GM19025 (cell line): ENCODE measurements around the gene RAB22A.
A peak's percentile ranks its signal among the peaks of the same experiment; 100 is the strongest.

Source experiments
- ATAC-seq: cut with Tn5 transposase; IDR thresholded peaks from one replicate; pipeline ENCODE4 v1.9.1; 2021; ENCODE audit warnings: mild to moderate bottlenecking, low read depth, moderate library complexity; ENCODE audit not compliant: unreplicated experiment

RAB22A gene

GRCh38 chr20:58381627-58382026 is 72.1 kb downstream of the RAB22A start:
- no peak for ATAC-seq

- ATAC-seq = no peak
Observed at GRCh38 chr20:58382096-58382495, 72.6 kb downstream of the RAB22A start.

GRCh38 chr20:58384821-58385220 is 75.3 kb downstream of the RAB22A start:
- ATAC-seq = no peak

- no peak for ATAC-seq
Observed at GRCh38 chr20:58388028-58388601, 78.6 kb downstream of the RAB22A start.

- peak; percentile 98 for ATAC-seq
Observed at GRCh38 chr20:58388882-58389323, 79.4 kb downstream of the RAB22A start, which contains the start of gene VAPB. VAPB (plus strand) TSS chr20:58389229; CDS start chr20:58389460, 231 bp downstream.

- peak; percentile 12 for ATAC-seq
Observed at GRCh38 chr20:58389324-58389967, 79.9 kb downstream of the RAB22A start.

DNA sequence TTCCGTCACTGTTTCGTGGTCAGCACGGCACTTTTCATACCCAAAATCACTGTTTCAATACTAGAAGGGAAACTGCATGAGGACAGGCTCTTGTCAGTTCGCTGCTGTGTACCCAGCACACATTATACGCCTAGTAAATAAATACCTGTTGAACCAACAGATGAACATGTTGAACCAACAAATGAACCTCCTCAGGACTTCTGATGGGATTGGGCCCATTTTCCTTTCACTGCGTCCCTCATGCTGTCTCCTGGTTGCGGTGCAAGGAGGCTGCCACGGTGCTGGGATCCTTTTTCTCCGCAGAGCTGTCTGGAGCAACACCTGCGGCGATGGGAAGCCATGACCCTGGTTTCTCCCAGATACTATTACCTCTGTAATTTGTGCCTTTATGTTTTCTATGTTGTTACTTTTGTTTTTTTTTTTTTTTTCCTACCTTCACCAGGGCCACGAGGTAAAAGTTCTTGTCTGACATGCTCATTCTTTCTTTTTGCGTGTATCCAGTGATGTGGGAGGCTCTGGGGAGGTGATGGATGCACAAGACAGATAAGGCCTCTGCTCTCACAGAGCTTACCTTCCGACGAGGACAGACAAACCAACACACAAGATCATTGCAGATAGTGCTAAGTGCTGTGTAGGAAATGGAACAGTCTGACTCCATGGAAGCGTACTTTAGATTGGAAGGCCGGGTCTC is 80.6 kb downstream of the RAB22A start:
- ATAC-seq = no peak

DNA sequence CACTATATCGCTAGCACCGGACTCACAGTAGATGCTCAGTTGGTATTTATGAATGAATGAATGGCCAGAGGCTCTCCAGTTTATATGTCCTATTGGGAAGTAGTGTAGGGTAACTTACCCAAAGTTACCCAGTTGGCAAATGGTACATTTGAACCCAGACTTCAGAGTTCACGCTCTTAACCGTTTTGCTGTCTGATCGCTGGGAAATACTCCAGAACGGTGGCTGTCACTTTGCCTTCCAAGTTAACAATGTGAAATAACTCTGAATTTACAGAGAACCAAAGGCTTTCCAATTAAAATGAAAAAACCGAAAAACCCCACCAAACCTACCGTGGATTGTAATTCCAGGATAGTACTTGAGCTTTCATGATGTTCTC is 81.1 kb downstream of the RAB22A start:
- no peak for ATAC-seq

- no peak for ATAC-seq
Observed at GRCh38 chr20:58392286-58392685, 82.8 kb downstream of the RAB22A start.

- ATAC-seq = no peak
Observed at GRCh38 chr20:58393299-58393698, 83.8 kb downstream of the RAB22A start.

- ATAC-seq = no peak
Observed at GRCh38 chr20:58394801-58395200, 85.3 kb downstream of the RAB22A start.

DNA sequence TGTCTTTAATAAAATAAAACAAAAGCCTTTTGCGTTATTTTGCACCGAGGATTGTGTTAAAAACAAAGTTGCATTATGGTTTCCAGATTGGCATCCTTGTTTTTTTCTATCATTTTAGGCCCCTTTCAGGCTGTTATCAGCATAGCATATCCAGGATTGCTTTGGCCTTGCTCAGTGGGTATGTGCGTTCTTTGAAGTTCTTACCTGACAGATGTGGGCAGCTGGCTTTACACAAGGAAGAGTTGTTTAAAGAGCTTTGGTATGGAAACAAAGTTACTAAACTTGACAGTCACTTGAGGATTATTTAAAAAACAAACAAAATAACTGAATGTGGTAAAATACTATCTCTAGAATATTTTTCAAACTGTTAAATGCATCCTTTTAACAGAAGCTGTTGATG is 86.1 kb downstream of the RAB22A start:
- ATAC-seq = no peak

GRCh38 chr20:58397429-58397828 is 87.9 kb downstream of the RAB22A start:
- ATAC-seq = no peak

DNA sequence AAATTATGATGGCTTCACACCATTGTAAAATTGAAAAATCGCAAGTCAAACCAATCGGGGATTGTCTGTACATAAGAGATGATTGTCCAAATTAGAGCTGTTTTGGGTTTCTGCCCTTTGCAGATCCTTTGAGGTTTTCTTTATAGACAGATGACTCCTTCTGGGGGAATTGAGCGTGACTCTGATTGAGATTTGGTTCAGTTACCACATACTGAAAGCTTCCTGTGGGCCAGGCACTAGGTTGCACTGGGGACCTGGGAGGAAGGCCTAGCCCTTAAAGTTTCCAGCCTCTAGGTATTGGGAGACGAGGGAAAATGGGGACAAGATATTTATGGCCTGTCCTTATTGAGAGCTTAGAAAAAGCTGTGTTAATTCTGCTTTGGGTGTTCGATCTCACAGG is 88.7 kb downstream of the RAB22A start:
- ATAC-seq = no peak

DNA sequence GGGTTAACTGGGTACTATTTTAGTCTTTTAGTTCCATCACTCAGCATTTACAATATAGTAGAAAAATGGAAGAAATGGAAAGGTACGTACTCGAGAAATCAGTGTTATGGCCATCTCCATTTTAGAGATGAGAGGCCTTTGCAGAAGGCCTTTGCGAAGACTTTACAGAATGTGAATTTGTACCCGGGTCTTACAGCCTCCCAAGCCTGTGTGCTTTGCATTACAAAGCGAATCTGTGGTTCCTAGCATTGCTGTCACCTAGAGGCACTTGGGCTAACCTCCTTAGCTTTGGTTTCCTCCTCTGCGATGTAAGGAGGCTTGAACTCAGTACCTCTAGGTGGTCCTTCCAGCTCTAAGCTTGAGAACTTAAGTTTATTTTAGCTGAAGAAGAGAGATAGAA is 90.4 kb downstream of the RAB22A start:
- no peak for ATAC-seq

DNA sequence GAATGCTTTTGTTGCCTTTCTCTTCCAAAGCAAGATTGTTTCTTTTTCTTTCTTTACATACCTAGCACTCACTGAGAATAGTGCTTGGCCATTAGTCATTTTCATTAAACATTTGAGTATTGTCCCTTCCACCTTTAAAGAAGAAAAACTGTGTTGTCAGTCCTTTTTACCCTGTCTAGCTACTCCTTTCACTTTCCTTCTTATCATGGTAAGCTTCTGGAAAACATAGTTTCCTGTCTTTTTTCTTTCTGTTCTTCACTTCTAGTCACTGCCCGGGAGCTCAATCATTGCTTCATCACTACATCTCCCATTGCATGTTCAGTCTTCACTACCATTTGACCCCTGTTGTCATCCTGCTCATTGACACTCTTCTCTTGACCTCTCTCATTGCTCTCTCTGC is 91.6 kb downstream of the RAB22A start:
- no peak for ATAC-seq

DNA sequence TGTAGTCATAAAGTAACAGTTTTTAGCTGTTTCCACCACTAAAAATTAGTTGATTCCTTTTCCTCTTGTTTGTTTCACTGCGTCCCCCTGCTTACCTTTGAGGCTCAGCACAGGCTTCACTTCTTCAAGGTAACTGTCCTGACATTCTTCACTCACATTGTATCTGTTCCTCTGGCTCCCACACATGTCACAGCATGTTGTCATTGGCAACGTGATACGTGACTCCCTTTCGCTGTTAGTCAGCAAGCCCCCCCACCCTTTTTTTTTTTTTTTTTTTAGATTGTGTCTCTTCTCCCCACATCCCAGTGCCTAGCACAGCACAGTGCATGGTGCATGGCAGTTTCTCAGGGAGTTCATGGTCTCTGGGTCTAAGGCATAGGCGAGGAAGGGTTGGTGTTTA is 92.8 kb downstream of the RAB22A start:
- ATAC-seq = no peak

GRCh38 chr20:58402827-58403226 is 93.3 kb downstream of the RAB22A start:
- ATAC-seq = peak; percentile 55

- ATAC-seq = peak; percentile 24
Observed at GRCh38 chr20:58403272-58403671, 93.8 kb downstream of the RAB22A start.

- no peak for ATAC-seq
Observed at GRCh38 chr20:58405504-58406291, 96.2 kb downstream of the RAB22A start.

DNA sequence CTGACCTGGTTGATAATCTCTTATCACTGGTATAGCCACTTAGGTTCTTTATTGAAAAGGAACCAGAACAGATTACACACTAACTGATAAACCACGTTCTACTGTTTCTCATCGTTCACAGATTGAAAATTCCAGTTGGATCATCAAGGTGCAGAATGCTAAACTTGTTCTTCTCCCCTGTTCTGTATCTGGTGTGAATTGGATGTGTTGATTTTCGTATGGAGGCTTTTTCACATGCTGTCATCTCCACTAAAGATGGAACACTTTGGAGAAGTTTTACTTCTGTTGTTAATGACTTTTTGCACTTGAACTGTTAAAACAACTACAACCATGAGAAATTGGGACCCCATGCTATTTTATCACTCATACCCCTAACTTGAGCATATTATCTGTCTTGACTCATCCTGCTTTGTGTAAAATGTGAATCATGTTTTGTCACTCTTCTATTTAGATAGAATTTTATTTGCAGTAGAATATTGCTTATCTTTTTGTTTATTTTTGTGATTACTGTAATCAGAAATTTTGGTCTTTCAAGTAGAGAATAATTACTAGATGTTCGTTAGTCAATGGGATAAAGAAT is 97.0 kb downstream of the RAB22A start:
- no peak for ATAC-seq
